GM21367 (cell line): ENCODE data around the gene PXDN.

Source experiments
- ATAC-seq: cut with Tn5 transposase; IDR thresholded peaks from one replicate; pipeline ENCODE4 v1.9.1; 2021; ENCODE audit not compliant: unreplicated experiment

Gene PXDN

GRCh38 chr2:1621041-1621440, 123.3 kb downstream of the PXDN start:
- no peak for ATAC-seq

GRCh38 chr2:1620081-1620480, 124.2 kb downstream of the PXDN start:
- no peak for ATAC-seq

GRCh38 chr2:1619556-1619955, 124.8 kb downstream of the PXDN start:
- ATAC-seq: no peak

GRCh38 chr2:1618974-1619373, 125.3 kb downstream of the PXDN start:
- ATAC-seq: no peak

- no peak for ATAC-seq
Measured at GRCh38 chr2:1618191-1618961, 125.9 kb downstream of the PXDN start.

GRCh38 chr2:1617425-1618021, 126.8 kb downstream of the PXDN start:
- no peak for ATAC-seq

GRCh38 chr2:1614564-1614963, 129.8 kb downstream of the PXDN start:
- ATAC-seq: no peak

GRCh38 chr2:1613731-1614354, 130.5 kb downstream of the PXDN start:
- no peak for ATAC-seq

GRCh38 chr2:1613078-1613445, 131.3 kb downstream of the PXDN start:
- no peak for ATAC-seq

GRCh38 chr2:1612391-1613077, 131.8 kb downstream of the PXDN start:
- no peak for ATAC-seq

- no peak for ATAC-seq
Measured at GRCh38 chr2:1611886-1612285, 132.4 kb downstream of the PXDN start.

- ATAC-seq: no peak
Measured at GRCh38 chr2:1610096-1610485, 134.2 kb downstream of the PXDN start.

- ATAC-seq: no peak
Measured at GRCh38 chr2:1609485-1610095, 134.7 kb downstream of the PXDN start.

GRCh38 chr2:1609040-1609439, 135.3 kb downstream of the PXDN start:
- no peak for ATAC-seq

GRCh38 chr2:1607971-1608688, 136.2 kb downstream of the PXDN start:
- no peak for ATAC-seq

- no peak for ATAC-seq
Measured at GRCh38 chr2:1607236-1607920, 136.9 kb downstream of the PXDN start.

- ATAC-seq: no peak
Measured at GRCh38 chr2:1606421-1607235, 137.7 kb downstream of the PXDN start.

GRCh38 chr2:1606046-1606400, 138.3 kb downstream of the PXDN start:
- ATAC-seq: no peak
